IMR-90 (cell line): Measurements from ENCODE around the gene C1orf105. TPM values are rescaled to one million over a fixed set of nuclear protein-coding genes. Genes with fewer than 3 reads are reported as not detected.

ENCODE experiments used
- ATAC-seq: fragments of 200-7000 bp; cut with Tn5 transposase; 2 replicates; pipeline ENCODE4 v1.9.1; 2020; ENCODE audit warnings: low read depth, mild to moderate bottlenecking, moderate library complexity
- BruUV-seq: library from RNA; stranded (reverse); fragments of 400-500 nt; replicated peaks from 2 replicates; lab custom pipeline; 2021; lab: Mats Ljungman, UMichigan
- CTCF ChIA-PET: fragments of 300-600 bp; formaldehyde crosslinking; extraction: SDS; loops from one replicate; lab custom pipeline; 2021; ENCODE audit warnings: antibody characterized with exemption; lab: Yijun Ruan, JAX
- POLR2A ChIA-PET: fragments of 300-600 bp; sonication (Branson Sonifier 250); formaldehyde crosslinking; loops from one replicate; lab custom pipeline; 2022; ENCODE audit warnings: antibody characterized with exemption; ENCODE audit not compliant: unreplicated experiment; lab: Charles Lee
- DNase-seq: peaks from one replicate; pipeline ENCODE4 v3.0.0; 2013
- H2AFZ ChIP-seq: replicated peaks from 2 replicates; pipeline ENCODE3; 2013; ENCODE audit warnings: low read length, mild to moderate bottlenecking; ENCODE audit not compliant: poor library complexity
- H2AK5ac ChIP-seq: 2 replicates; pipeline ENCODE4 v1.6.1; 2013; ENCODE audit warnings: low read depth, low read length, inconsistent platforms
- H2AK9ac ChIP-seq: replicated peaks from 2 replicates; pipeline ENCODE3; 2013; ENCODE audit warnings: mild to moderate bottlenecking, low read depth, low read length, moderate library complexity; ENCODE audit not compliant: poor library complexity
- H2BK120ac ChIP-seq: 2 replicates; pipeline ENCODE4 v1.6.1; 2013; ENCODE audit warnings: low read depth, low read length, inconsistent platforms
- H2BK15ac ChIP-seq: 3 replicates; pipeline ENCODE4 v1.6.1; 2013; ENCODE audit warnings: low read depth, low read length, inconsistent platforms
- H2BK20ac ChIP-seq: 2 replicates; pipeline ENCODE4 v1.6.1; 2013; ENCODE audit warnings: low read depth, mild to moderate bottlenecking, inconsistent platforms, low read length, moderate library complexity
- H2BK5ac ChIP-seq: 2 replicates; pipeline ENCODE4 v1.6.1; 2013; ENCODE audit warnings: mild to moderate bottlenecking, low read depth, low read length, inconsistent platforms; ENCODE audit not compliant: poor library complexity, severe bottlenecking
- H3K14ac ChIP-seq: replicated peaks from 2 replicates; pipeline ENCODE4 v1.6.1; 2013; ENCODE audit warnings: low read depth, low read length, inconsistent platforms
- H3K18ac ChIP-seq: 2 replicates; pipeline ENCODE4 v1.6.1; 2013; ENCODE audit warnings: low read depth, low read length, control low read depth
- H3K23ac ChIP-seq: 2 replicates; pipeline ENCODE4 v1.6.1; 2013; ENCODE audit warnings: low read depth, low read length, inconsistent platforms
- H3K27ac ChIP-seq: 2 replicates; pipeline ENCODE4 v1.5.1; 2013; ENCODE audit warnings: mild to moderate bottlenecking, control low read depth, low read length; ENCODE audit not compliant: insufficient read depth
- H3K27me3 ChIP-seq: 2 replicates; pipeline ENCODE4 v1.6.1; 2013; ENCODE audit warnings: low read length; ENCODE audit not compliant: control insufficient read depth, insufficient read depth
- H3K36me3 ChIP-seq: 2 replicates; pipeline ENCODE4 v1.6.1; 2013; ENCODE audit warnings: low read length, mixed read lengths; ENCODE audit not compliant: control insufficient read depth, insufficient read depth
- H3K4ac ChIP-seq: 2 replicates; pipeline ENCODE4 v1.6.1; 2013; ENCODE audit warnings: low read depth, low read length, inconsistent platforms
- H3K4me1 ChIP-seq: 2 replicates; pipeline ENCODE4 v1.6.1; 2013; ENCODE audit warnings: low read length, mixed read lengths; ENCODE audit not compliant: control insufficient read depth, insufficient read depth
- H3K4me2 ChIP-seq: 2 replicates; pipeline ENCODE4 v1.6.1; 2013; ENCODE audit warnings: low read depth, mild to moderate bottlenecking, control low read depth, low read length, moderate library complexity
- H3K4me3 ChIP-seq: 2 replicates; pipeline ENCODE4 v1.5.1; 2013; ENCODE audit warnings: low read depth, mild to moderate bottlenecking, control low read depth, low read length, moderate library complexity; ENCODE audit not compliant: insufficient read depth
- H3K56ac ChIP-seq: 2 replicates; pipeline ENCODE4 v1.6.1; 2013; ENCODE audit warnings: low read length, inconsistent platforms; ENCODE audit not compliant: insufficient read depth; ENCODE audit errors: extremely low read depth
- H3K79me1 ChIP-seq, 2 experiments: 2 replicates each; pipeline ENCODE4 v1.6.1; 2013; ENCODE audit warnings: low read length in 2 of 2, inconsistent platforms in 1 of 2, low read depth in 1 of 2
- H3K9ac ChIP-seq: 2 replicates; pipeline ENCODE4 v1.6.1; 2013; ENCODE audit warnings: low read depth, low read length, control low read depth
- H3K9me1 ChIP-seq: 2 replicates; pipeline ENCODE4 v1.6.1; 2013; ENCODE audit warnings: low read length, inconsistent platforms; ENCODE audit not compliant: insufficient read depth
- H3K9me3 ChIP-seq: 2 replicates; pipeline ENCODE4 v1.6.1; 2013; ENCODE audit warnings: low read length; ENCODE audit not compliant: control insufficient read depth, insufficient read depth
- H4K20me1 ChIP-seq: 2 replicates; pipeline ENCODE4 v1.6.1; 2013; ENCODE audit warnings: low read length, inconsistent platforms; ENCODE audit not compliant: insufficient read depth
- H4K5ac ChIP-seq: 2 replicates; pipeline ENCODE4 v1.6.1; 2013; ENCODE audit warnings: mild to moderate bottlenecking, low read depth, low read length, control low read depth
- H4K8ac ChIP-seq, 2 experiments: 2 replicates each; pipeline ENCODE4 v1.6.1; 2013; ENCODE audit warnings: low read depth in 2 of 2, low read length in 2 of 2, control low read depth in 1 of 2, inconsistent platforms in 1 of 2
- H4K91ac ChIP-seq: 2 replicates; pipeline ENCODE4 v1.6.1; 2013; ENCODE audit warnings: low read depth, low read length, inconsistent platforms; ENCODE audit not compliant: insufficient read depth
- BHLHE40 ChIP-seq: fragments of 150-350 bp; IDR thresholded peaks from 2 replicates; pipeline ENCODE4 v1.6.1; 2016; ENCODE audit warnings: mild to moderate bottlenecking, low read depth, low read length
- CEBPB ChIP-seq: IDR thresholded peaks from 2 replicates; pipeline ENCODE4 v1.6.1; 2012; ENCODE audit warnings: low read depth, low read length, improper control_type of control experiment
- CHD1 ChIP-seq: IDR thresholded peaks from 2 replicates; pipeline ENCODE4 v1.6.1; 2012; ENCODE audit warnings: low read depth, low read length, improper control_type of control experiment
- CTCF ChIP-seq: conservative IDR thresholded peaks from 2 replicates; pipeline ENCODE4 v1.5.1; 2012; ENCODE audit warnings: mild to moderate bottlenecking, low read depth, low read length, improper control_type of control experiment
- ELK1 ChIP-seq: fragments of 150-350 bp; IDR thresholded peaks from 2 replicates; pipeline ENCODE4 v1.6.1; 2016; ENCODE audit warnings: low read depth, mild to moderate bottlenecking, low read length, moderate library complexity, borderline replicate concordance
- FOS ChIP-seq: fragments of 150-350 bp; IDR thresholded peaks from 2 replicates; pipeline ENCODE4 v1.6.1; 2016; ENCODE audit warnings: low read depth, low read length
- MAFK ChIP-seq: IDR thresholded peaks from 2 replicates; pipeline ENCODE4 v1.6.1; 2012; ENCODE audit warnings: low read depth, low read length, improper control_type of control experiment
- MAZ ChIP-seq: IDR thresholded peaks from 2 replicates; pipeline ENCODE4 v1.6.1; 2012; ENCODE audit warnings: low read depth, mild to moderate bottlenecking, low read length, improper control_type of control experiment, moderate library complexity, borderline replicate concordance
- MXI1 ChIP-seq: IDR thresholded peaks from 2 replicates; pipeline ENCODE4 v1.6.1; 2012; ENCODE audit warnings: low read depth, mild to moderate bottlenecking, low read length, moderate library complexity, borderline replicate concordance
- NFE2L2 ChIP-seq: fragments of 150-350 bp; IDR thresholded peaks from 2 replicates; pipeline ENCODE4 v1.6.1; 2016; ENCODE audit warnings: low read depth, mild to moderate bottlenecking, low read length
- POLR2A ChIP-seq: IDR thresholded peaks from 2 replicates; pipeline ENCODE4 v1.6.1; 2012; ENCODE audit warnings: mild to moderate bottlenecking, low read depth, low read length
- RAD21 ChIP-seq: IDR thresholded peaks from 2 replicates; pipeline ENCODE4 v1.6.1; 2012; ENCODE audit warnings: low read length, improper control_type of control experiment
- RCOR1 ChIP-seq: IDR thresholded peaks from 2 replicates; pipeline ENCODE4 v1.6.1; 2012; ENCODE audit warnings: mild to moderate bottlenecking, low read length, improper control_type of control experiment; ENCODE audit not compliant: insufficient replicate concordance
- RFX5 ChIP-seq: IDR thresholded peaks from 2 replicates; pipeline ENCODE4 v1.8.0; 2012; ENCODE audit warnings: low read depth, mild to moderate bottlenecking, low read length, moderate library complexity
- SMC3 ChIP-seq: fragments of 150-350 bp; IDR thresholded peaks from 2 replicates; pipeline ENCODE4 v1.6.1; 2016; ENCODE audit warnings: low read depth, mild to moderate bottlenecking, antibody characterized with exemption, low read length, moderate library complexity
- USF2 ChIP-seq: fragments of 150-350 bp; IDR thresholded peaks from 2 replicates; pipeline ENCODE4 v1.6.1; 2017; ENCODE audit warnings: mild to moderate bottlenecking, antibody characterized with exemption, low read length, low read depth
- WGBS, 2 experiments: methylation state at CpG; one replicate each; pipeline versions ENCODE4 v1.1.5 to v1.1.7; 2013; ENCODE audit warnings: missing lambda C conversion rate in 2 of 2; ENCODE audit not compliant: insufficient read length in 1 of 2; ENCODE audit errors: extremely low coverage in 2 of 2; 5-methylcytosine and 5-hydroxymethylcytosine counted together
- dilution Hi-C: fragments of 300-500 bp; cut with HindIII; formaldehyde crosslinking; loops from one replicate; pipeline ENCODE4 v1.14.3; 2018; ENCODE audit warnings: low sequenced_read_pairs; ENCODE audit not compliant: unreplicated experiment
- in situ Hi-C: fragments of 300-500 bp; cut with MboI; formaldehyde crosslinking; loops from 3 replicates; pipeline ENCODE4 v1.14.3; 2019; ENCODE audit warnings: low sequenced_read_pairs, inconsistent platforms, mixed read lengths
- intact Hi-C: fragments of 100-400 bp; cut with micrococcal nuclease; formaldehyde crosslinking; loops from 2 replicates; pipeline ENCODE4 v1.10.0; 2022
- polyA plus RNA-seq, 3 experiments: library from polyadenylated mRNA; depleted of rRNA; stranded (reverse); fragments of >200 nt; gene quantifications; 2 replicates each; pipeline ENCODE4 v1.2.3, GENCODE V29; 2012; ENCODE audit warnings: low replicate concordance in 1 of 3
- total RNA-seq: library from RNA; depleted of rRNA; stranded (reverse); fragments of >200 nt; gene quantifications from 2 replicates; pipeline ENCODE4 v1.2.3, GENCODE V29; 2012

C1orf105 gene
- total and polyA plus RNA-seq, 2 of the 4 experiments (the other 2 are of a cell fraction) = not detected

- ChIA-PET CTCF (interaction anchor here (1.2 kb wide), 1 partner anchor 223 kb away, joined by 4 read pairs; no protein-coding TSS in a partner anchor), POLR2A (no interaction called here)
- ATAC-seq (no peak), DNase-seq (no peak)
- dilution Hi-C loops (no loop called here), intact Hi-C loops (no loop called here), in situ Hi-C loops (no loop called here)
- H4K91ac ChIP-seq = no peak overlapping the region
- H2AFZ ChIP-seq = no peak overlapping the region
- no peak overlapping the region for H4K5ac ChIP-seq
- H3K9me1 ChIP-seq = no peaks in the 10 kb centered on the region
- TF ChIP-seq MAZ = no peak
- TF ChIP-seq USF2 = no peak
- no peak for TF ChIP-seq CTCF
- TF ChIP-seq BHLHE40 = no peak
- TF ChIP-seq FOS = no peak
- no peak for TF ChIP-seq RCOR1
- no peak for TF ChIP-seq POLR2A
- no peak for TF ChIP-seq SMC3
- TF ChIP-seq CHD1 = no peak
- TF ChIP-seq RFX5 = no peak
- TF ChIP-seq MXI1 = no peak
- TF ChIP-seq RAD21 = no peak
- no peak for TF ChIP-seq ELK1
- TF ChIP-seq MAFK = no peak
- TF ChIP-seq NFE2L2 = no peak
- no peak for TF ChIP-seq CEBPB
- no peak overlapping the region for H2BK15ac ChIP-seq
- BruUV-seq = no TSS peak
- no peak overlapping the region for H2AK9ac ChIP-seq
- H3K9me3 ChIP-seq = no peaks in the 10 kb centered on the region
- H3K4me1 ChIP-seq = no peaks in the 10 kb centered on the region
- H2BK20ac ChIP-seq = no peak overlapping the region
- no peak overlapping the region for H2AK5ac ChIP-seq
- no peak overlapping the region for H2BK120ac ChIP-seq
- no peak overlapping the region for H2BK5ac ChIP-seq
- no peak overlapping the region for H3K14ac ChIP-seq
- H3K9ac ChIP-seq = no peak overlapping the region
- H3K56ac ChIP-seq = no peak overlapping the region
- 0% methylated on average over 1 of the region's 1 CpG; no CpG with 5 or more reads in 1 of the 2 experiments for WGBS, 2 experiments
- H3K18ac ChIP-seq = no peak overlapping the region
- no peak overlapping the region for H3K4me3 ChIP-seq
- H4K20me1 ChIP-seq = no peaks in the 10 kb centered on the region
- H4K8ac ChIP-seq = no peak overlapping the region
- no peaks in the 10 kb centered on the region for H3K36me3 ChIP-seq
- H3K79me1 ChIP-seq = no peaks in the 10 kb centered on the region
- H3K27me3 ChIP-seq = peaks cover 26% of the 10 kb centered on the region
- no peak overlapping the region for H3K27ac ChIP-seq
- H3K23ac ChIP-seq = no peak overlapping the region
- H3K4ac ChIP-seq = no peak overlapping the region
- no peak overlapping the region for H3K4me2 ChIP-seq
These were observed 76.2 kb downstream of the C1orf105 start for GRCh38 chr1:172496678-172497077.
